ENCODE data around the gene WBP1L. TPM values are rescaled to one million over a fixed set of nuclear protein-coding genes. Genes with fewer than 3 reads are reported as not detected.
"Not testable (repeated sequence)": the region's sequence is repeated elsewhere in the genome, so short reads cannot be mapped to it uniquely, and the experiment has no call there.

WBP1L gene
- total RNA-seq, 1 experiment from 2014 or later, result 25.7 TPM

DNA sequence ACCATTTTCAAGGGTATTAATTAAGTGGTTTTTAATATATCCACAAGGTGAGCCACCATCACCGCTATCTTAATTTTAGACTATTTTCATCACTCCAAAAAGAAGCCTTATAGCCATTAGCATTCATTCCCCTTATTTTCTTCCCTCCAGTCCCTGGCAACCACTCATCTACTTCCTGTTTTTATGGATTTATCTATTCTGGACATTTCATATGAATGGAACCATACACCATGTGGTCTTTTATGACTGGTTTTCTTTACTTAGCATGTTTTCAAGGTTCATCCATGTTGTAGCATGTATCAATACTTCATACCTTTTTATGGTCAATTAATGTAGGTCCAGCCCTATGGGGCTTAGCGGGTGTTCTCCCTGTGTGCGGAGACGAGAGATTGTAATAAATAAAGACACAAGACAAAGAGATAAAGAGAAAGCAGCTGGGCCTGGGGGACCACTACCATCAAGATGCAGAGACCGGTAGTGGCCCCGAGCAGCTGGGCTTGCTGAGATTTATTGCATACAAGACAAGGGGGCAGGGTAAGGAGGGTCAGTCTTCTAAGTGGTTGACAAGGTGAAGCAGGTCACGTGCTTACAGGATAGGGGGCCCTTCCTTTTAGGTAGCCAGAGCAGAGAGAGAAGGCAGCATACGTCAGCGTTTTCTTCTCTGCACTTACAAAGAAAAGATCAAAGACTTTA, 14.6 kb downstream of the WBP1L start:
- DNase-seq (ENCODE audit: low read depth), result no peak

DNA sequence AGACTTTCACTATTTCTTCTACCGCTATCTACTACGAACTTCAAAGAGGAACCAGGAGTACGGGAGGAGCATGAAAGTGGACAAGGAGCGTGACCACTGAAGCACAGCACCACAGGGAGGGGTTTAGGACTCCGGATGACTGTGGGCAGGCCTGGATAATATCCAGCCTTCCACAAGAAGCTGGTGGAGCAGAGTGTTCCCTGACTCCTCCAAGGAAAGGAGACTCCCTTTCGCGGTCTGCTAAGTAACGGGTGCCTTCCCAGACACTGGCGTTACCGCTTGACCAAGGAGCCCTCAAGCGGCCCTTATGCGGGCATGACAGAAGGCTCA, 15.2 kb downstream of the WBP1L start:
- DNase-seq (ENCODE audit: low read depth), result not testable (repeated sequence)

DNA sequence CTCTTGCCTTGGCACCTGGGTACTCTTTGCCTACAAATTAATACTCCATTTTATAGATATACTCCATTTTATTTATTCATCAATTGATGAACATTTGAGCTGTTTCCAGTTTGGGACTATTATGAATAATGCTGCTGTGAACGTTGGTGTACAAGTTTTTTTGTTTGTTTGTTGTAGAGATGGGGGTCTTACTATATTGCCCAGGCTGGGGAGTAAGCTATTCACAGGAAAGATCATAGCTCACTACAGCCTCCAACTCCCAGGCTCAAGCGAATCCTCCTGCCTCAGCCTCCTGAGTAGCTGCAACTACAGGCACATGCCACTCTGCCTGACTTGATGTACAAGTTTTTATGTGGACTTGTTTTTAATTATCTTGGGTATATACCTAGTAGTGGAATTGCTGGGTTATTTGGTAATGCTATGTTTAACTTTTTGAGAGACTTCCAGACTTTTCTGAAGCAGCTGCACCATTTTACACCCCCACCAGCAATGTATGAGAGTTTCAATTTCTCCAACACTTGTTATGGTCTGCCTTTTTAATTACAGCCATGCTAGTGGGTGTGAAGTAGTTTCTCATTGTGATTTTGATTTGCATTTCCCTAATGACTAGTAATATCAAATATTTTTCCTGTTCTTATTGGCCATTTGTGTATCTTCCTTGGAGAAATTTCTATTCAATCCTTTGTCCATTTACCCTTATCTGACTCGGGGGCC, 15.9 kb downstream of the WBP1L start:
- no peak for DNase-seq (ENCODE audit: low read depth)

DNA sequence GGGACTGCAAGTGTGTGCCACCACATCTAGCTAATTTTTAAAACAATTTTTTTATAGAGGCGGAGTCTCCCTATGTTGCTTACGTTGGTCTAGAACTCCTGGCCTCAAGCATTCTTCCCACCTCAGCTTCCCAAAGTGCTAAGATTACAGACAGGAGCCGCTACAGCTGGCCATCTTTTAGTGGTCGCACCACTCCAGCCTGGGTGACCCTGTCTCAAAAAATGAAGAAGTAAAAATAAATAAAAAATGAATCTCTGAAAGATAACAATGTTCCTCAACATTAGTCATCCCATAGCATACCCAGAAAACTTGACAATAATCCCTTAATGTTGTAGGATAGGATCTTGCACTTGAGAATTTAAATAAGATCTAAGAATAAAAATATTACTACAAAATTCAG, 18.2 kb downstream of the WBP1L start:
- DNase-seq (ENCODE audit: low read depth), result no peak

DNA sequence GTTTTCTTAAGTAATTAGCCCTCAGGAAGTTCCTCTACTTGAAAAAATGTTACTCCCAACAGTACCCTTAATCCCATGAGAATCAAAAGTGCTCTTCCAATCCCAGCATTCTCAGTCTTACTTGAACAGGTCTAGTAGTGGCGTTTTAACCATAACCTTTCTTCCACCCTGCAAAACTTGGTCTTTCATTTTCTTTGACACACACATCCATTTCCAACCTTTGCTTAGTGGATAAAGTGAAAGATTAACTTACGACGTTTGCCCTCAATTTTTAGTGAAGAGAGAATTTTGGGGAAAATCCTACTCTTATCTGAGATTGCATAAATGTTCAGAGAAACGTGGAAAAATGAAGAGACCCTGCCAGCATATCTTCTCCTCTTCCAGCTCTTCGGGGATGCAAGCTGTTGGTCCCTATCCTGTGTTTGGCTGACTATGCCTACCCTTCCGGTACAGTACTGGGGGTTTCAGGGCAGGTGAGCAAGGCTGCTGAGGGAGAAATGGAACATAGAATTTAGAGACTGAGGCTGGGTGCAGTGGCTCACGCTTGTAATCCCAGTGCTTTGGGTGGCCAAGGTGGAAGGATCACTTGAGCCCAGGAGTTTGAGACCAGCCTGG, 18.8 kb downstream of the WBP1L start:
- DNase-seq (ENCODE audit: low read depth), result no peak

DNA sequence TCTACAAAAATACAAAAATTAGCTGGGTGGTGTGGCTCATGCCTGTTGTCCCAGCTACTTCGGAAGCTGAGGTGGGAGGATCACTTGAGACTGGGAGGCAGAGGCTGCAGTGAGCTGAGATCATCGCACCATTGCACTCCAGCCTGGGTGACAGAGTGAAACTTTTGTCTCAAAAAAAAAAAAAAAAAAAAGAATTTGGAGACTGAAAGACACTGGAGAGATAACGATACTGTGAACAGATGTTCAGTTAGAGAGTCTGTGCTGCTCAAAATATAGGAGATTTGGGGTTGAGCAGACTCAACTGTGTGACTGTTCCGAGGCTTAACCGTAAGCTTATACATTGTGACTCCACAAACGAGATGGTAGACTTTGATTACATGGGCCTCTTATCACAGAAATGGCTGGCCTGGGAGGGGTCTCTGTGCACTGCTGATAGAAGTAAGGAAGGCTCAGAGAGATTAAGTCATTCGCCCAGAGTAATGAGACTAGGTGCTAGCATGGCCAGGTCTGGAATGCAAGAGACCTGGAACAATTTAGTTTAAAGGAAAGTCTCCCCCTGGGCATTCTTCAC, 19.4 kb downstream of the WBP1L start:
- DNase-seq (ENCODE audit: low read depth), result no peak

DNA sequence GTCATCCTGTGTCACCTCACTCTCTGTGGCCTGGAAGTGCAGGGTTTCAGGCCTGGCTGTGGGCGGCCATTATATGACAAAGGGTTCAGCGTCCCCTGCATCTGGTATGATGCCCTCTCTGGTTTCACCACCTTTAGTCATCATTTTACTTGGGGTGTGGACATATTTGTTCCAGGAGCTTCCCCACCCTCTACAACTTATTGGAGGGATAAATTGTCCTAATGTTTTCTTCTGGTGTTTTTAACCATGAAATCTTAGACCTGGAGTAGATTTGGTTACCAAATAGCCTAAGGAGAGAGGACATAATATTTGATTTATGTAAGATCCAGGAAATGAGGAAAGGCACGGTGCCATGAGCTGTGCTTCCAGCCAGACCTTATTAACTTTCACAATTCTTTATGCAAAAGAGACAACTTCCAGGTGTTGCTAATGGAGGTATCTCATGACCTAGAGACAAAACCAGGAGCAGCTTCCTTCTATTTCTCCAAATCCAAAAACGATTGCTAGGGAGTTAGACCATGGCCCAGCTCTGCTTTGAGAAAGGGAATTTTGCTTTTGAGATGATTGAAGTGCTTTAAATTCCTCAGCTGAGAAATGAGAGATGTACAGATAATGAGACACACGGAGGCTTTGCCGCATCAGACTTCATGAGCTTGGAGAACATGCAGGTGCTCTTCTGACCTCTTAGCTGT, 20.9 kb downstream of the WBP1L start:
- no peak for DNase-seq (ENCODE audit: low read depth)

DNA sequence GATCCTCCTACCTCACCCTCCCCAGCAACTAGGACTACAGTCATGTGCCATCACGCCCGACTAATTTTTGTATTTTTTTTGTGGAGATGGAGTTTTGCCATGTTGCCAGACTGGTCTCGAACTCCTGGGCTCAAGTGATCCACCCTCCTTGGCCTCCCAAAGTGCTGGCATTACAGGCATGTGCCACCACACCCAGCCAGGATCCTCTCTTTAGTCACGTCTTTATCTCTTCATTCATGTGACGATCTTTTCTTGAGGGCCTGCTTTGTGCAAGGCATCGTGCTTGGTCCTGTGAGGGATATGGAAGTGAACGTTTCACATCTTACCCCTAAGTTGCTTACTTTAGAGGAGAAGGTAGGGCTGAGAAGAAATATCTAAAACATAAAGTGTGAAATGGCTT, 21.6 kb downstream of the WBP1L start:
- no peak for DNase-seq (ENCODE audit: low read depth)

DNA sequence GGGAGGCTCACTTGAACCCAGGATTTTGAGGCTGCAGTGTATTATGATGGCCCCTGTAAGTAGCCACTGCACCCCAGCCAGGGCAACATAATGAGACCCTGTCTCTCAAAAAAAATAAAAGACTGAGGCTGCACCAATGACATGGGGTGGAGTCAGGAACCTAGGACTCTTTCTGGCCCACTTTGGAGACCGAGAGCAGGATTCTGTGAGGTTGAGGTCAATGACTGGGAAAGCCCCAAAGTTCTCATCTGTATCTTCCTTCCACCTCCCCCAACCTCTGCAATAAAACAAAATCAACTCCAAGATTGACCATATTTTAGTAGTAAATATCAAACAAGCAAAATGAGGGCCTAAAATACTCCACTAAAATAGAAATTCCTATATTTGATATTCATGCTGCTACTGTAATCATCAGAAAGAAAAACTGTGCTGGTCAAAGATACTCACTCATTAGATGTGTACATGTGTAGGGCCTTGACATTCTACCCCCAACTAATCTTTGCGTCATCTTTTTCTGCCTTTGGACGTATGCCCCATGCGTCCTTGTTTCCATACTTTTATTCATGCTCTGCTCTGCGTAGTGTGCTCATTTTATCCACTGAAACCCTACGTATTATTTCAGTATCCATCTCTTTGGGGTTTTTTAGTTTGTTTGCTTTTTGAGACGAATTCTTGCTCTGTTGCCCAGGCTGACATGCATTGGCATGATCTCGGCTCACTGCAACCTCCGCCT, 23.8 kb downstream of the WBP1L start:
- DNase-seq (ENCODE audit: low read depth), result no peak

DNA sequence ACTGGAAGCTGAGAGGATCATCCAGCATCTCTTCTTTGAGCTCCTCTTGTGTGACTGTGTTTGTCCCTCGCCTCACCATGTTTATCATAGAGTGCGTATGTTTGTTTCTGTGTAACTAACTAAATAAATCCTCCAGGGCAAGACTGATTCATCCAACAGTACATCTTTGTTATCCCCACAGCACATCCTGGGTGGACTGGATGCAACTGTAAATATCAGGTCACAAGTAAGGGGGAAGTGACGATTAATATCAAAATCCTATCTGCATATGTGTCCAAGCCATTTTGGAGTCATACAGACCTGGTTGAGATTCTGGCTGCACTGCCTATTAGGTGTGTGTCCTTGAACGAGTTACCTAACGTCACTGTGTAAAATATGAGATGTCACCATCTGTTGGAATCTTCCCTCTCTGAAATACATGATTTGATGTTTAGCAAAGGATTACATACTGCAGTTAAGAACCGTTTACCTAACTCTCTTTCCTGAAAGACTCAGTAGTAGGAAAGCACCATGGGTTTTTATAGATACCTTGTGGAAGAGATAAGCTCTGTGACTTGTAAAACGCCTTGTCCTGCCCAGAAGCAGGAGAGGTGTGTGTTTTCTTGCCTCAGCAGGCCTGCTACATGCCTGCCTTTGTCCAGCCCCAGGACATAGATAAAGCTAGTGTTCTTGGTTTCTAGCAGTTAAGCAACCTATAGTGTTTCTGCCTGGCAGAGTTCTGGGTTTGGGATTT, 25.8 kb downstream of the WBP1L start:
- no peak for DNase-seq (ENCODE audit: low read depth)

DNA sequence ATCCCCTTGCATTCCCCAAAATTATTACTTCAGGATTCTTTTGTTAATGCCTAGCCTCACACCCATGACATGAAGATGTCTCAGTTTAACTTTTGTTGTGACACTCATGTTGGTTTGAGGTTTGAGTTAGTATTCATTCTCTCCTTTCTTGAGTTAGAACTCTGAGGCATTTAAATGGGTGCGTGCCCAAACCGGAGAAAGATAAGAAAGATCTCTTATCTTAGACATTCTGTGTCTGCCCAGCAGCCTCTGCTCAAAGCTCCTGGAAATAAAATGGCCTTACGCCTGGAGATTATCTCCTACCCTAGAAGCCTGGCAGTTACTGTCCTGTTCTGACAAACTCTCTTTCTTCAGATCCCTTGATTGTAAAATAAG, 26.3 kb downstream of the WBP1L start:
- no peak for DNase-seq (ENCODE audit: low read depth)

DNA sequence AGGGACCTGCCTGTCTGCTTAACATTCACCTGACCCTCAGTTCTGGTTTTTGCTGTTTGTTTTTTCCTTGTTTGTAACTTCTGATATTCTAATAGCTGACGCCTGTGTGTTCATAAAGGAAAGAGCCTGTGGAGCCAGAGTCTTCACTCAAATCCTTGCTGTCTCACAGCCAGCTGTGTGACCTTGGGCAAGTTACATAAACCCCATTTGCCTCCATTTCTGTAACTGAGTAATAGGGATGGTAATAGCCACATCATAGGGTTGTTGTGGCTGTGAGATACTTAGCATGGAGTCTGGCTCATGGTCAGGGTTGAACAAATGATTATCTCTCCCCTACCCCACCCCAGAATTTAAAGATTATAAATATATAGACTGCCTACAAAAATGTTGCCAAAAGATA, 27.0 kb downstream of the WBP1L start:
- no peak for DNase-seq (ENCODE audit: low read depth)

DNA sequence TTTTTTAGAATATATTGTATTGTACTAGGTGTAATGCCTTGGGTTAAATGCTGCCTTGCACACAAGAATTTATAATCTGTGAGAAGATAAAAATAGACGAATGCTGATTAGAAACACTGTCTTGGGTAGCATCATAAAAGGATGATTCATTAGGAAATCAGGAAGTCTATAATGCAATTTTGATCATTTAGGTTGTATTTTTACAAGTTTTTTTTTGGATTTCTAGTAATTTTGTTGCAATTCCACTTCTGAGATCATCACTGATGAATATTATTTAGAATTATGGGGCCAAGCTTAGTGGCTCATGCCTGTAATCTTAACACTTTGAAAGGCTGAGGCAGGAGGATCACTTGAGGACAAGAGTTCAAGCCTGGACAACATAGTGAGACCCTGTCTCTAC, 29.6 kb downstream of the WBP1L start:
- DNase-seq (ENCODE audit: low read depth), result no peak

DNA sequence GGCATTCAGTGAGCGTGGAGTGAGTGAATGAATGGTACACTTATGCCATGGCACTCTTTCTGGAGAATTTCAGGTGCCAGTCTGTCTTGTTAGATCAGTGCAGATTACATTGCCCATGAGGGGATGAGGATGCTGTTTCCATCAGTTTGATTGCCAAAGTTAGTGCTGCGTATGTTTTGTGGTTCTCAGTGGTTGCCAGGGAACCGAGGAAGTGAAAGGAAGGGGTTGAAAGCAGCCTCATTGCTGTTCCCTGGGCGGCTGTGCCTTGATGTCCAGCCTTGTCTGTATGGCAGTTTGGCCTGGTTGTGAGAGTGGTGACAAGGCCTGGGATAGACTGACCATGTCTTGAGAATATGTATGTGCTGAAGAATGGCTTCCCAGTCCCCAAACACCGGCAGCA, 30.2 kb downstream of the WBP1L start:
- DNase-seq (ENCODE audit: low read depth), result no peak

DNA sequence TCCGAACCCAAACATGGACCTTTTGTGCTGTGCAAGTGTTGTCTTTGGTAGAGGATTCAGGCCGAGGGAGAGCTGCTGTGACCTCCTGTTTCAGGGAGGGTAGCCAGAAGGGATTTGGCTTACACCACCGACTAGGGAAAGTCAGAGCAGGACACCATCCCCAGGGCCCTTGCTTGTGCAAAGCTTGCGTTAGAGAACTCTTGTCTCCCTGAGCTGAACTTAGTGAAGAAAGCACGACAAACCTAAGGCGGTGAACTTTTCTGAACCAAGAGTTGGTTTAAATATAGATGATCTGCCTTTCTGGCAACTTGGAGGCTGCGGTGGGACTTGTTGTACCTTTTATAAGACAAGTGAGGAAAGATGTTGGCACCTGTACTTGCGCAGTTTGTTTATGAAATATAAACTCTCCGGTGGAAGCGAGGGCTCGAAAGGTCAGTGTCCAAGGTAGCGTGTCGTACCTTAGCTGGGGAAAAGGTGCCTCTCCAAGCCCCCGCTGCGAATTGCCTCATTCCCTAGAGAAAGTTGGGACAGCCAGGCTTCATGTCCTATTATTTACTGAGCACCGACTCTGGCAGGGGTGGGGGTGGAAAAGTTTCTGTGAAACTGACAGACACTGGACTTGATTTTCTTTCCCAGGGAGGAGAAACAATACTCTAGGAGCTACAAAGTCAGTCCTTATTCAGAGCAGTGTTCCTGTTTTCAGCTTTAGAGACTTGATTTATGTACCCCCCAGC, 31.6 kb downstream of the WBP1L start:
- no peak for DNase-seq (ENCODE audit: low read depth)

DNA sequence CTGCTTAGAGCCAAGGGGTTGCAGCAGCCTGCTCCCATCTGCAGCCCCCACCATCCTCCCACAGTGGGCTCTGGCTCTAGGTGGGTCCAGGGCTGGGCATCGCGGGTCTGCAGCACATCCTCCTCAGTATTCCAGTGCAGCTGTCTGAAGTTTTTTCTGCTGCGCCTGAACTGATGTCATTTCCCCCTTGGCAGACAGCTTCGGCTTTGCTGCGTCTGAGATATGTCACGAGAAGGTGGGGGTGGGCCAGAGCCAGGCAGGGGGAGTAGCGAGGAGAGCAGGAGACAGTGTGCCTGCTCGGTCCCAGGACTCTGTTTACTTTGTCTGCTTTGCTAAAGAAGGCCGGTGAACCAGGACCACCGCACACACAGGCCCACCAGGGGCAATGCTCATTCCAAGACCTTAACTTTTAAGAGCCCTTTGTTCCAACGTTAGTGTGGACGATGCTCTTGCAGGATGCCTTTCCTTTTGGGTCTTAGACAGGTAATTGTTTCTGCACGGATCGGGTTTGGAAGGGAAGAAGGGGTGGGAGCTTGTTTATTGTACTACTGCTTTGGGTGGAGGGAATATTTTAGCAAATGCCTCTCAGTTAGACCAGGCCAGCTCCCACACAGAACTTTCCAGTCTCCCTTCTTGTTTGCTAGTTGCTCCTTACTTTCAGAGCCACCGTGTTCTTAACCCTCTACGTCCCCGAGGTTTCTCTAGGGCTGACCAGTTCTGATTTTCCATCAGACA, 32.4 kb downstream of the WBP1L start:
- peak; percentile 75 for DNase-seq (ENCODE audit: low read depth)

DNA sequence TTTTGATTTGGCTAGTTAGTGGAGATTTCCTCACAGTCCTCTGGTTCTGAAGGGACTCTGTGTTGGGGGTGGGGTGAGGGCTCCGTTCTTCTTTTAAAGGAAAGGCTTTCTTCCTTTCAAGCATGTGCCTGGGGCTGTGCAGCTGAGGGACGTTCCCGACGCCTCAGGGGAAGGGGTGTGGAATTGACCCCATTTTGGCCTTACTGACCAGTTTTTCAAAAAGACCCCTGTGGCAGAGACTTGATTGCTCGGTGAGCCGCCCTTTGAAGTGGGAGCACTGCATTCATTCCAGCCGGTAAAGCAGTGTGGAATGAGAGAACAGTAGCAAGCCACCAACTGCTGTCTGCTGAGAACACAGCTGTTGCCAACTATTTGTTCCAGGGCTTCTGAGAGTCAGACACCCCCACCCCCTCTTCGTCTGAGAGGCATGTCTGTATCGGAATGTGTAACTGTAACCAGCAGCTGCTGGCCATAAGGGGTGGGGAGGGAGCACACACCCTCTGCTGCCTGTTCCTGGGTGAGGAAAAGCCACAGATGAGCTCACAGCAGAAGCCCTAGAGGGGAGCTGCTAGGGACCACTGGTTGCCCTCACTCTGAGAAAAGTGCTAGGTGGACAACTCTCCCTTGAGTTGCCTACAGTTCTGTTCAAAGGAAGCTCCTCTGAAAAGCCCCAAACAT, 33.2 kb downstream of the WBP1L start:
- peak; percentile 80 for DNase-seq (ENCODE audit: low read depth)

DNA sequence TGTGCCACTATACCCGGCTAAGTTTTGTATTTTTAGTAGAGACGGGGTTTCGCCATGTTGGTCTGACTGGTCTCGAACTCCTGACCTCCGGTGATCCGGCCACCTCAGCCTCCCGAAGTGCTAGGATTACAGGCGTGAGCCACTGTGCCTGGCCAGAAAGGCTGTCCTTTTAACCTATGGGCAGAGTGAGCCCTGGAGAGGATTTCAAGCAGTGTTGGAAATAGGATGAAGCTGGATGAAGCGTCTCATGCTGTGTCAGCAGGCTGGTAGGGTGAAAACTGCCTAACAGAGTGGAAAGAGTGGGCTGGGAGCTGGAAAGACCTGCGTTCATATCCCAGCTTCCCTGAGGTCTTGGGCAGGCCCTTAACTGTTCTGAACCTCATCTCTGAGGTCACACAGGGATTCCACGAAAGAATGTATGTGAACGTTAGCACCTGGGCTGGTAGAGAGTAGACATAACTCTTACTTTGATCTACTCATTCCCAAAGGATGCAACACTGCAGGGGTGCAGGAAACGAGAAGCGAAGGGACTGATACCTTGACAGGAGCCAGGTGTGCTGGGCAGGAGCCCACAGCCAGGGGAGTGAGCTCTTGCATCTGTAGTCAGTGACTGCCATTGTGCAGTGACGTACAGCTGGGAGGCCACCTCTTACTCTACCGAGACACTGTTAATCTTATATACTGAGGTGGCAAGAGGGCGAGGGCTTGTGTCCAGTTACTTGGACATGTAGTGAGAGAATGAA, 34.1 kb downstream of the WBP1L start:
- no peak for DNase-seq (ENCODE audit: low read depth)
